NCI-H748 (cell line): ENCODE results near the gene ZFP57.
A peak's percentile ranks its signal among the peaks of the same experiment; 100 is the strongest.
"Not testable (repeated sequence)": the region's sequence is repeated elsewhere in the genome, so short reads cannot be mapped to it uniquely, and the experiment has no call there.

Source experiments
- DNase-seq: peaks from one replicate; lab custom pipeline; 2025; ENCODE audit not compliant: unreplicated experiment; lab: John Stamatoyannopoulos, UW

The ZFP57 gene

DNA sequence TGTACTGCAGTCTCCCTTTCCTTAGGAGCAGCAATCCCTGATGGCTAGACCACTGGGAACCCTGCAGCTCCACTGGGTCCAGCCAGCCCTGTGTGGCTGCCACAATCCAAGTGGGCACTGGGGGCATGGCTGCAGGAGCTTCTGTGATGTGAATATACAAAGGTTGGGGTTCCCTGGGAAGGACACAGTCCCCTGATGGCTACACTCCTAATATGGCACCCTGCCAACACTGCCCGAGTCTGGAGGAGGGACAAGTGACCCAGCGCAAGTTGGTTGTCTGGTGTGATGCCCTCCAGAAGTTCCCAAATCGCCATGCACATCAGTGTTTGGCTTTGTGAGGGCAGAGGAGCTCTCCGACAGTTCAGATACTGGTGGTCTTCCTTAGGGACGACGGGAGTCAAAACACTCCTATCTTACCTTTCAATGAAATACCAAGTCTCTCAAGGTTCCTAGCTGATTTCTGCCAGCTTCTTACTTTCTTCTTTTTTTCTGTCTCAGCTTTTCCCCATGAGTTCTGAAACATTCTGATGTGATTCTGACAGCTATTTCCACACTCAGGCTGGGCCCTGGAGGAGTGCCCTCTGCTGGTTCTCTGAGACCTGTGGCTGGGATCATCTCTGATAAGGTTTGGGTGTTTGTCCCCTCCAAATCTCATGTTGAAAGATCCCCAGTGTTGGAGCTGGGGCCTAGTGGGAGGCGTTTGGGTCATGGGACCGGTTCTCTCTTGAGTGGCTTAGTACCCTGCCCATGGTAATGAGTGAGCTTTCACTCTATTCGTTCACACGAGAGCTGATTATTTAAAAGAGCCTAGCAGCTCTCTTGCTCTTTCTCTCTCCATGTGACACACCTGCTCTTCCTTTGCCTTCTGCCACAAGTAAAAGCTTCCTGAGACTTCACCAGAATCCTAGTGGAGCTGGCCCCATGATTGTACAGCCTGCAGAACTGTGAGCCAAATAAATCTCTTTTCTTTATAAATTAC is 15.5 kb upstream of the ZFP57 start:
- DNase-seq: no peak

- no peak for DNase-seq
Measured at GRCh38 chr6:29694637-29695036, 13.7 kb upstream of the ZFP57 start.

GRCh38 chr6:29685718-29686326 is 4.9 kb upstream of the ZFP57 start:
- no peak for DNase-seq

- no peak for DNase-seq
Measured at GRCh38 chr6:29681811-29682210, 859 bp upstream of the ZFP57 start.

DNA sequence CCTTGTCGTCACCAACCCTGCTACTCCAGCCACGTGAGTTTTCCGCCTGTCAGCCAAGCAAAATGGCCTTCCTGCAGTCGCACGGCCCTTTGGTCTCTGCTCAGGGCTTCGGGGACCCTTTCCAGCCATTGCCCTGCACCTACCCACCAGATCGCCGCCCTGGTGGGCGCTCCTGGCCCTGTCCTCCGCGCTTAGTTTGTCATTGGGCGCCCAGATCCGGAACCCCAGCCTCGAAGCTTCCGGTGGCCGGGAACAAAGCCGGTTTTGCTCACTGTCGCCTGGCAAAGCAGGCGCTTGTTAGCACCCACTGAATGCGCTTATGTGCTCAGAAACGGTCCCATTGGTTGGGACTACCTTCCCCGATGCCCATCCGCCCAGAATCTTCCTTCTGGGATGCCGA is 536 bp downstream of the ZFP57 start:
- no peak for DNase-seq

GRCh38 chr6:29679962-29680361 is 990 bp downstream of the ZFP57 start:
- no peak for DNase-seq

GRCh38 chr6:29678114-29678513 is 2.8 kb downstream of the ZFP57 start:
- no peak for DNase-seq

GRCh38 chr6:29676981-29677601 is 3.9 kb downstream of the ZFP57 start:
- peak; percentile 29 for DNase-seq

- no peak for DNase-seq
Measured at GRCh38 chr6:29675561-29675960, 5.4 kb downstream of the ZFP57 start.

DNA sequence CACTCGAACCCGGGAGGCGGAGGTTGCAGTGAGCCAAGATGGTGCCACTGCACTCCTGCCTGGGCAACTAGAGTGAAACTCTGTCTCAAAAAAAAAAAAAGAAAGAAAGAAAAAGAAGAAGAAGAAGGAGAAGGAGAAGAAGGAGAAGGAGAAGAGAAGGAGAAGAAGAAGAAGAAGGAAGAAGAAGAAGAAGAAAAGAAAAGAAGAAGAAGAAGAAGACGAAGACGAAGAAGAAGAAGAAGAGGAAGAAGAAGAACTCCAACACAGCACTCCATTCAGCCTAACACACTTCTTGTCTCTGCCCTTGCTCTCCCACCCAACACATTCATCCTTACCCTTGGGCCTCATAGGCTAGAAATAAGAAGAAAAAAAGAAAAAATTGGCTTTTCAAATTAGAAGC is 6.9 kb downstream of the ZFP57 start:
- DNase-seq: no peak

DNA sequence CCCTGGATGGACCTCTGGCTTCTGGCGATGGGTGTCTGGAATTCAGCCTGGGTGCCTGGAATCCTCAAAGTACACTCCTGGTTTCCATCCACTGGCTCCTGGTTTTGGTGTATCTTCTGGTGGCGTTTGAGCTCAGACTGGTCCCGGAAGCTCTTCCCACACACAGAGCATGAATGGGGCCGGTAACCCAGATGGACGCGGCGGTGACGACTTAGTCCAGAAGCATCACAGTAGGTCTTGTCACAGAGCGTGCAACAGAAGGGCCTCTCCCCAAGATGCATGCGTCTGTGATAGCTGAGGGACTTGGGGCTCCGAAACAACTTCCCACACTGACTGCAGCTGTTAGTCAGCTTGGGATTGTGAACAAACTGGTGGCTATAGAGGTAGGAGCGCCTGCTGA is 7.8 kb downstream of the ZFP57 start:
- DNase-seq: no peak

DNA sequence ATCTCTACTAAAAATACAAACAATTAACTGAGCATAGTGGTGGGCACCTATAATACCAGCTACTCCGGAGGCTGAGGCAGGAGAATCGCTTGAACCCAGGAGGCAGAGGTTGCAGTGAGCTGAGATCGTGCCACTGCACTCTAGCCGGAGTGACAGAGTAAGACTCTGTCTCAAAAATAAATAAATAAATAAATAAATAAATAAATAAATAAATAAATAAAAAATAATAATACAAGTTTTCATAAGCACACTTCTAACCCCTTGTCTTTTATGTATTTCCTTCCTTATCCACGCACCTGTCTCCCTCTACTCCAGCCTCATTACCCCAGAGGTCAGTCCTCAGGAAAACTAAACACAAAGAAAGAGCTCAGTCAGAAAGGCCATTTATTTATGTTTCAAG is 8.8 kb downstream of the ZFP57 start:
- not testable (repeated sequence) for DNase-seq

DNA sequence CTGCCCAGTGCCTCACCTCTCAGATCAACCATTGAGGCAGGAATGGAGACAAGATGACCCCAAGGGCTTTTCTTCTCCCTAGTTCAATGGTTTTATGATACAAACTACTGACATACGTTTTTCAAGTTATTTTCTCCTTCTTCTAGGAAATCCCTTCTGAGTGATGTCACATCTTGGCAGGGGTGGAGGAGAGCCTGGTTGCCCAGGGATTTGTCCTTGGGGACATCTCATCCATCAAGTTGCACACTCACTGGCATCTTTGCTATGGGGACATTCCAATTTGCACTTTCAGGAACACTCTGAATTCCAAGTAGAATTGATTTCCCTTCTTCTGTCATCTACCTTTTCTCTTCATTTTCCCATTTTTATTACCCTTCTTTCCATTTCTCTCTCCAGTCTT is 9.9 kb downstream of the ZFP57 start:
- no peak for DNase-seq

GRCh38 chr6:29667158-29667557 is 13.8 kb downstream of the ZFP57 start:
- no peak for DNase-seq

DNA sequence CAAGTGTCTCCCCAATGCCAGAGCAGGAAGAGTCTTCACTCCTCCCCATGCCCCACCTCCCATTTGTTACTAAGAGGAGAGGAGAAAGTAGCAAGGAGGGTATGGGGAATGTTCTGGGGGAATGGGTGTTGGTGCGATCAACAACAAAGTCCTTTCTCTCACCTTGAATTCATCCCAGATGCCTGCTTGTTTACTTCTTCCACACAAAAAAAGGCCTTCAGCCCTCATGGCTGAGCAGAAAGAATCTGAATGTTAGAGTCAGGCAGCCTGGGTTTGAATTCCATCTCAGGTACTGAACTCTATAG is 14.2 kb downstream of the ZFP57 start:
- DNase-seq: no peak

GRCh38 chr6:29665942-29666825 is 14.8 kb downstream of the ZFP57 start:
- DNase-seq: no peak

- DNase-seq: no peak
Measured at GRCh38 chr6:29663300-29664042, 17.5 kb downstream of the ZFP57 start.

- DNase-seq: not testable (repeated sequence)
Measured at GRCh38 chr6:29661502-29662141, 19.3 kb downstream of the ZFP57 start.

DNA sequence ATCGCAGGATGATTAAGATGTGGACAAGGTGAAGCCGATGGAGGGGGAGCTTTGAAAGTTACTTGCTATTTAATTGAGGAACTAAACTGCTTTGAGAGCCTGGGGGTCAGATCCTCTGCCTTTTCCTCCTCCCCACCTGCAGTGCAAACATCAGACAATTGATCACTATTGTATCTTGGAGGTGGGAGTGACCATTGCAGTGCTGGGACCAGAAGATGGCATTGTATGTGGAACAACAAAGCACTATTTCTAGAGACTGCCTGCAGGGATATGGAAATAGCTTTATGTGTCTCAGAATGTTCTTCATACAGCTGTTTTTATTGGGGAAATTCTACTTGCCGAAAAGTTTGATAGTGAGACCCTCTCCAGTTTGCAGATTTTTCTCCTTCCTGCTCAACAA is 19.9 kb downstream of the ZFP57 start:
- DNase-seq: no peak

DNA sequence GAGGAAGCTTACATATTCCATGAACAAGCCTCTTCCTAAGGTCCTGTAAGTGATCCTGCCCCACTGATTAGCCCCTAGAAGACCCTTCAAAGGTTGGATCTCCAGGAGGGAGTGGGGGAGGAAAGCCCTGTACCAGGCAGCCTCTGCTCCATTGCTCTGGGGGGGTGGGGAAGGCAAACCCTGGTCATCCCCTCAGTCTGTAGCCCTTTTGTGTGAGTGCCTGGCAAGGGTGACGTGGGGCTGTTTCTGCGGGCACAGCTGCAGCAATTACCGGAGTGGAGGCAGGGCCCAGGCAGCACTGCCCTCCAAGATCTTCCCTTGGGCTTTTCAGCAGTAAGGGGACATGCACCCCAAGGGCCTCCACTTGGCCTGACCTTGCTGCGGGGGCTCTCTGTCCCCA is 24.2 kb downstream of the ZFP57 start, which contains the start of gene MOG:
TSS of gene MOG (plus strand) at position 295 of the 400 bp plus-strand sequence. CDS start 118 bp downstream, outside the sequence.
- no peak for DNase-seq
